NCI-H2029 treated with DMSO at 0.1 percent for 48 hours (cell line): Measurements from ENCODE around the gene ZSCAN32.

Experiments
- DNase-seq: peaks from one replicate; lab custom pipeline; 2025; lab: John Stamatoyannopoulos, UW

Gene ZSCAN32

GRCh38 chr16:3400779-3401688 is at the start of gene ZSCAN32, which contains the start of gene ZNF174:
TSS of gene ZSCAN32 (minus strand) at chr16:3401004. CDS start at chr16:3397557, 3,447 bp downstream.
TSS of gene ZNF174 (plus strand) at chr16:3401215. CDS start at chr16:3402005, 790 bp downstream.
- DNase-seq: peak; percentile 86

GRCh38 chr16:3444032-3444388 is 43.2 kb upstream of the ZSCAN32 start:
- DNase-seq: no peak

GRCh38 chr16:3443108-3444031 is 42.6 kb upstream of the ZSCAN32 start, which contains the start of the genes NAA60 and ZNF597:
TSS of gene NAA60 (plus strand) at chr16:3443680. CDS start at chr16:3476228, 32,548 bp downstream.
TSS of gene ZNF597 (minus strand) at chr16:3443504. CDS start at chr16:3443153, 351 bp downstream.
- peak; percentile 27 for DNase-seq

GRCh38 chr16:3439637-3440036 is 38.8 kb upstream of the ZSCAN32 start:
- no peak for DNase-seq

DNA sequence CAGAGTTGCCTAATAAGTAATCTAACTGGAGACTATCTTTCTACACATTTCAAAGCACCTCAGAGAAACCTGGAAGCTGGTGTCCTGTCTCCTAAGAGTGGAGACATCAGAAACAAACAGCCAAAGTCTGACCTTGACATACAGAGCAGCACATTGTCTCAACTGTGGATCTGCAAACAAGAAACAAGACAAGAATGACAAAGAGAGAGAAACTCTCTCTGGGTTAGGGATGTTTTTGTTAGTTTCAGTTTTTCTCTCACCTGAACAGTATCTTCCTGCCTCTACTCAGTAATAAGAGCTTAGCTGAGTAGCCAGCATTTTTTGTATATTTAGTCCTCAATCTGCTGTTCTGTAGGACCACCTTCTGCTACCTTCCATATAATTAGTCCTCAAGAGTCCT is 33.6 kb upstream of the ZSCAN32 start:
- no peak for DNase-seq

DNA sequence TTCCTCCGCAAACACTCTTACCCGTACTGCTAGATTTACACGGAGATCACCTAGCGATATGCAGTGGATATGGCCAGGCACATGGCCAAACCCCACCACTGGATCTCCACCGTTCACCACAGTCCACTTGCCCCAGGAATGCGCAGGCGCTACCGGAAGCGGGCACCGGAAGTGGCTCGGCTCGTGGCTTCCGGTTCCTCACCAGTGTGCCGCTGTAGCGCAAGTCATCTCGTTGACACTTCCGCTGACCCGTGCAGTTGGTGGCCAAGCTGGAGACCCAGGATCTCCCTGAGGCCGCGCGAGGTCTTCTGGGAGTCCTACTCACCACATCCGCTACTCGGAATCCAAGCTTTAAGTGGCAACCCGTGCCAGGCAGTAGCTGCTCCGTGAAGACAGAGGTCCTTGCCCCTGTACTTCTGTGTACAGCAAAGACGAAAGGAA is 31.0 kb upstream of the ZSCAN32 start:
- no peak for DNase-seq

DNA sequence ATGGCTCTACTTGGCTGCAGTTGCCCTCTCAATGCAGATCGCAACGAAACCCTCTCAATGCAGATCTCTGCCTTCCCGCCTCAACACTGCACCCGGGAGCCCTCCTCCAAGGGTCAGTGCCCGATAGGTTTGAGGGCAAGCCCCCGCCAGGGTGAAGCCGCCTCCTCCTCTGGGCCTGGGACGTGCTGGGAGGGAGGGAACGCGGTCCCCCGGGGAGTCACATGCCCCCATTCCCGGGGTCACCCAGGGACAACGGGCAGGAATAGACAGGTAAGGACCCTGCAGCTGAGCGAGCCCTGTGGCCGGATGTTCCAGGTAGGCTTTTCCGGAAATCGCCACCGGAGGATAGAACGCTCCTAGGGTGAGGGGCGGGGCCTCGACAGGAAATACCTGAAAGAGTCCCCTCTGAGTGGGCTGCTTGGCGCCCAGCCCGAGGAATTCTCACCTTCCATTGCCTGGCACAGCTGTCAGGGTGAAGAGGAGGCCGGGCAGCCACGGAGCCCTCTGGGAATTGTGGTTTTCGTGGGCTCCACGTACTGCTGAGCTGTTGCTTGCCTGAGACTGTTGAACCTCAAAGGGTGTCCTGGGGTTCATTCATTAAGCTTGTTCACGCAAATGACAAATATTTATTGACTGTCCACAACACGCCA is 13.1 kb upstream of the ZSCAN32 start:
- DNase-seq: no peak

DNA sequence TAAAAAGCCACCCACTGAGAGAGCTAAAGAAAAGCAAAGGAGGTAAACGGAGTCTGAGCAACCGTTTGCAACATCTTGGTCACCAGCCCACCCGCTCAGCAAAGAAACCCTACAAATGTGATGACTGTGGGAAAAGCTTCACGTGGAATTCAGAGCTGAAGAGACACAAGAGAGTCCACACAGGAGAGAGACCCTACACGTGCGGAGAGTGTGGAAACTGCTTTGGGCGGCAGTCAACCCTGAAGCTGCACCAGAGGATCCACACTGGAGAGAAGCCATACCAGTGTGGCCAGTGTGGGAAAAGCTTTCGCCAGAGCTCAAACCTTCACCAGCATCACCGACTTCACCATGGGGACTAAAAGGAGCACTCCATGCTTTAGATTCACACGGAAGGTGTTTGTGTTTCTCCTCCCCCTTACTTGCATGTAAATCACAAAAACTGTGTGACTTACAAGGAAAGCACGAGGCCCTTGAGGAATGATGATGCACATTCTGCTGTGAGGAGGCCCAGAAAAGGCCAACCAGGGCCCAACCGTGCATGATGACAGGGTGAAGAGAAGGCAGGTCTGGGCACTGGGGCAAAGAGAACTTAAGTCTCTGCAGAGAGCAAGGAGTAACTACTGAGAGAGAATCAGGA is 7.9 kb upstream of the ZSCAN32 start:
- no peak for DNase-seq

DNA sequence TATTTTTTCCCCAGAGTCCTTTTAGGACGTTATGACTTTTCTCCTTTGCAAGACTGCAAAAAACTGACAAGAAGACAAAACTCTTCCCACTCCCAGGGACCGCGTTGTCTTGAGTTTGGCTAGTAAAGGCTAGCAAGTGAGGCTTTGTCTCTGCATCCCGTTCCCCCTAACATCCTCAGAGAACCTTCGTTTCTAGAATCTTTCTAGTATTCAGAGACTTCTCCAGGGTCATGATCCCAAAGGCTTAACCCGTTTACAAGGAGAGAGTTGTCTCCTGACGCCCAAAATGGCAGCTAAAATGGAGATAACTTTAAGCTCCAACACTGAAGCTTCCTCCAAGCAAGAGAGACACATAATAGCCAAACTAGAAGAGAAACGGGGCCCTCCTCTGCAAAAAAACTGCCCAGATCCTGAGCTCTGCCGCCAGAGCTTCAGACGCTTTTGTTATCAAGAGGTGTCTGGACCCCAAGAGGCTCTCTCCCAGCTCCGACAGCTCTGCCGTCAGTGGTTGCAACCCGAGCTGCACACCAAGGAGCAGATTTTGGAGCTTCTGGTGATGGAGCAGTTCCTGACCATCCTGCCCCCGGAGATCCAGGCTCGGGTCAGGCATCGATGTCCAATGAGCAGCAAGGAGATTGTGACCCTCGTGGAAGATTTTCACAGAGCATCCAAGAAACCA is 1.1 kb upstream of the ZSCAN32 start:
- DNase-seq: no peak

DNA sequence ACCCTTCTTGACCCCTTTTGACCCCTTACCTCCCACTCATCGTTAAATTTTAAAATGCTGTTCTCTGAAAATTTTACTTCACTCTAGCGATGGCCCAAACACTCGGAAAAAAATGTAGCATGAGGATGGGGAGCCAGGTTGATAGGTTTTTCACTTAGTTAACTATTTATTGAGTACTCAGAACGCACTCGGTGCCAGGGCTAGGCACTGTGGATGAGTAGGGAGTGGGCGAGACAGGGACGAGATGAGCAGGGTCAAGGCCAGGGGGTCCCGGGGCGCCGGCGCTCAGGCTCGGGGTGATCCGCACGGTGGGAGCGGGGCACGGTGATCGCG is 392 bp downstream of the ZSCAN32 start:
- no peak for DNase-seq

DNA sequence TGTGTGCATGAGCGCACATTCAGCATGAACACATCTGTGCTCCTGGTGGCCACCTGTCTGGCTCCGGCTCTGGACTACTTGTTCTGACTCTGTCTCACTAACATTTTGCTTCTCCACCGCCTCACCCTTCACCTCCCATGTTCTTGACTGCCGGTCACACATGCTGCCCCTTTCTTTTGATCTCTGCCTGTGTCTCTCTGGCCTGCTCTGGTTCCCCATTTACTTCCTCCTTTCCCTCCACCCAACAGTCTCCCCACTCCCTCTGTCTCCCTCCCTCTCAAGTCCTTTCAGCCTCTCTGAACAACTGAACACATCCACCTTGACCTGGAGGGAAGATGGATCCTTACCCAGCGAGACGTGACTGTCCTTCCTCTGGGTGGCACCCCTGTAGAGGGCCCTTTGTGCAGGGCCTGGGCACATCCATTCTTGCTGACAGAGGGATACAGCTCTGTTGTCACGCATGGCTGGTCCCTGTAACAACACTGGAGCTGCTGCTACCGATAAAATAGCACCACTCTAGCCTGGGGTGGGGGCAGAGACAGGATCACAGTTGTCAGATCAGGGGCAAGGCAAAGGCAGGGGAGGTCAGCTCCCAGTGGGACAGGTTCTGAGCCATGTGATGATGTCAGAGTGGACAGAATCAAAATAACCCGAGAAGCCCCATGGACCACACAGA is 11.0 kb downstream of the ZSCAN32 start:
- no peak for DNase-seq

DNA sequence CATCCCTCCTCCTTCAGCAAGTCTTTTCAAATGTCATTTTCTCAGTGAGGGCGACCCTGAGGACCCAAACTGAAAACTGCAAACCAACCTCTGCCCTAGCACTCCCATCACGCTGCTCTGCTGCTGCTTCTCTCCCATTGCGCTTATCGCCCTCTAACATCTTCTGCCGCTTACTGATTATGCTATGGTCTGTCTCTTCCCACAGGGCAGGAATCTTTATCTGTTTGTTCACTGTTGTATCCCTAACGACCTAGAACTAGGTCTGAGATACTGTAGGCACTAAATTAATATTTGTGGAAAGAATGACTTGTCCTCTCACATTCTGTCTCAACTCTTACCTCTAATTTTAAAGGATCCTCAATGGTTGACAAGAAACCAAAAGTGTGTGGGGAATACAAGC is 12.5 kb downstream of the ZSCAN32 start:
- no peak for DNase-seq

GRCh38 chr16:3383045-3383448 is 17.8 kb downstream of the ZSCAN32 start:
- DNase-seq: no peak

GRCh38 chr16:3377917-3378316 is 22.9 kb downstream of the ZSCAN32 start:
- no peak for DNase-seq

DNA sequence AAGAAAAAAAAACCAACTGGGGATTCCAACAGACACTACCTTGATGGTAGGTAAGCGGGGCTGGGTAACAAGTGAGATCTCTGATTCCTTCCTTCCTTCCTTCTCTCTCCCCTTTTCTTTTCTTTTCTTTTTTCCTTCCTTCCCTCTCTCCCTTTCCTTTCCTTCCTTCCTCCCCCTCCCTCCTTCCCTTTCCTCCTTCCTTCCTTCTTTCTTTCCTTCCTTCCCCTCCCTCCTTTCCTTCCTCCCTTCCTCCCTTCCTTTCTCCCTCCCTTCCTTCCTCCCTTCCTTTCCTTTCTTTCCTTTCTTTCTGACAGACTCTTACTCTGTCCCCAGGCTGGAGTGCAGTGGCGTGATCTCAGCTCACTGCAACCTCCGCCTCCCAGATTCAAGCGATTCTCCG is 25.1 kb downstream of the ZSCAN32 start:
- no peak for DNase-seq

DNA sequence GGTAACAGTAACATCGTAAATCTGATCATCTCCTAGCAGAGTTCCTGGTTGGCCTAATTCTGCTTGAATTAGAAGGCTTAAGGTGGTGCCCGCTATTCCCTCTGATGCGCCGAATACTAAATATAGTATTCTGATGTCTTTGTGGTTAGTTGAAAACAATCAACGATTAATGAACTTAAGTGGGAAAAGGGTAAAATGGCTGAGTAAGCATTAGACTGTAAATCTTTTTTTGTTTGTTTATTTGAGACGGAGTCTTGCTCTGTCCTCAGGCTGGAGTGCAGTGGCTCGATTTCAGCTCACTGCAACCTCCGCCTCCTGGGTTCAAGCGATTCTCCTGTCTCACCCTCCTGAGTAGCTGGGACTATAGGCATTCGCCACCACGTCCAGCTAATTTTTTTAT is 31.7 kb downstream of the ZSCAN32 start:
- no peak for DNase-seq

- DNase-seq: peak; percentile 89
Measured at GRCh38 chr16:3364774-3365427, 35.9 kb downstream of the ZSCAN32 start.

GRCh38 chr16:3363793-3364192 is 37.0 kb downstream of the ZSCAN32 start:
- no peak for DNase-seq

DNA sequence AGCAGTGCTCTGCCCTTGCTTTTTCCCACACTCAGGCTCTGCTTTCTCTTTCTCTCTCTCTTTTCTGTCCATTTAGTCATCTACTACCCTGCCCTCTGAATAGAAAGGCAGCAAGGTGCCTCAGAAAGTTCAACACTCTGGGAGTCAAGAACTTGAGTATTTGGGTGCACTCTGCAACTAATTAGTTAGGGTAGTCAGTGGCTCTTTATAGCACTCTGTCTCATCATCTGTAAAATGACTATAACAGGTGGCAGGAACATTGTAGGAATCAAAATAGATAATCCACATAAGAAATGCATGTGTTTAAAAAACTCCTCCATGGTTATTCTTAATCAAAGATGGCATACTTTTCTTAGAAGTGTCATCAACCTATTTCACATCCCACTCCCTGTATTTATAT is 37.9 kb downstream of the ZSCAN32 start:
- DNase-seq: no peak

DNA sequence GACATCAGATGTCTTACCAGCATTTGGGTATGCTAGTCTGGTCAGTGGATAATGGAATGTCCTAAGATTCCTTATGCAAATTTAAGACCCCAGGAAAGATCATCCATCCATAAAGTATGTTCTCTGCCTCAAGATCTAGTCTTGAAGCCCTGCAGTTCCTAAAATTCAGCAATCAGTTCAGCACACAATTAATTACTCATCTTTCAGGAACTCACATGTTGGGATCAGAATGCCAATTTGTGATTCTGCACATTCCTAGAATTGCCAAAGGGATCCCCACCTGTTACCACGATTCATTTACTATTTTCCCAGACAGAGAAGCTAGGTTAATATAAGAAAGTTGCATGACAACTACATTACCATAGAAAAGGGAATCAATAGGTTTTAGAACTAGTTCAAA is 41.9 kb downstream of the ZSCAN32 start:
- no peak for DNase-seq
